Endothelial cell of umbilical vein (primary cell): ENCODE measurements around the gene MACROD2. TPM values are rescaled to one million over a fixed set of nuclear protein-coding genes. Genes with fewer than 3 reads are reported as not detected.

Experiments used
- BruUV-seq: library from RNA; stranded (reverse); fragments of 400-500 nt; replicated peaks from 2 replicates; lab custom pipeline; 2021; lab: Mats Ljungman, UMichigan
- CTCF ChIA-PET: fragments of 300-600, 350-600 bp; sonication (Branson Sonifier 250); formaldehyde crosslinking; loops from one replicate; lab custom pipeline; 2021; ENCODE audit warnings: antibody characterized with exemption, inconsistent platforms; lab: Charles Lee
- POLR2A ChIA-PET: fragments of 300-600, 350-600 bp; sonication (Branson Sonifier 250); formaldehyde crosslinking; loops from one replicate; lab custom pipeline; 2021; ENCODE audit warnings: antibody characterized with exemption, inconsistent platforms; lab: Charles Lee
- DNase-seq: peaks from one replicate; pipeline ENCODE4 v3.0.0-alpha.2; 2011; ENCODE audit warnings: low read depth, low spot score
- FAIRE-seq: peaks from 2 replicates; lab custom pipeline; 2011; peaks lifted over from hg19 to GRCh38; lab: Jason Lieb, UNC
- H2AFZ ChIP-seq: 2 replicates; pipeline ENCODE4 v1.6.0; 2012; ENCODE audit warnings: low read depth, low read length, control low read depth, inconsistent platforms
- H3K27ac ChIP-seq: 2 replicates; pipeline ENCODE4 v1.5.1; 2011; ENCODE audit warnings: low read depth, mild to moderate bottlenecking, control low read depth, low read length, moderate library complexity; ENCODE audit not compliant: insufficient read depth
- H3K27me3 ChIP-seq, 2 experiments: 2 replicates each; pipeline versions ENCODE4 v1.6.0 to v1.6.1; 2011; ENCODE audit warnings: low read length in 2 of 2, mixed read lengths in 1 of 2; ENCODE audit not compliant: control insufficient read depth in 2 of 2, insufficient read depth in 2 of 2
- H3K36me3 ChIP-seq, 2 experiments: 2 replicates in 1 of 2; 3 replicates in 1 of 2; pipeline ENCODE4 v1.5.1; 2011; ENCODE audit warnings: low read length in 2 of 2, mild to moderate bottlenecking in 1 of 2, moderate library complexity in 1 of 2; ENCODE audit not compliant: control insufficient read depth in 2 of 2, insufficient read depth in 2 of 2; ENCODE audit errors: extremely low read depth in 1 of 2
- H3K4me1 ChIP-seq: 3 replicates; pipeline ENCODE4 v1.5.1; 2011; ENCODE audit warnings: mild to moderate bottlenecking, low read length; ENCODE audit not compliant: control insufficient read depth, insufficient read depth; ENCODE audit errors: extremely low read depth
- H3K4me2 ChIP-seq: 2 replicates; pipeline ENCODE4 v1.6.1; 2011; ENCODE audit warnings: low read length, control low read depth, mixed read lengths; ENCODE audit not compliant: insufficient read depth
- H3K4me3 ChIP-seq, 3 experiments: fragments of 200-600 bp in 1 of 3; sonication (generic), shearing (Covaris generic) in 1 of 3; replicated peaks in 1 of 3; 2 replicates each; pipeline ENCODE4 v1.5.1; 2011 to 2016; ENCODE audit warnings: control low read depth in 3 of 3, low read length in 3 of 3, mild to moderate bottlenecking in 2 of 3, inconsistent platforms in 1 of 3, low read depth in 1 of 3, moderate library complexity in 1 of 3; ENCODE audit not compliant: insufficient read depth in 1 of 3
- H3K79me2 ChIP-seq: 2 replicates; pipeline ENCODE4 v1.6.0; 2012; ENCODE audit warnings: low read length, inconsistent platforms; ENCODE audit not compliant: control insufficient read depth, insufficient read depth
- H3K9ac ChIP-seq: replicated peaks from 2 replicates; pipeline ENCODE3; 2011; ENCODE audit warnings: low read length, control low read depth; ENCODE audit not compliant: insufficient read depth; ENCODE audit errors: extremely low read depth
- H3K9me1 ChIP-seq: replicated peaks from 3 replicates; pipeline ENCODE4 v1.6.0; 2011; ENCODE audit warnings: mild to moderate bottlenecking, low read length; ENCODE audit not compliant: control insufficient read depth, insufficient read depth; ENCODE audit errors: extremely low read depth
- H3K9me3 ChIP-seq: replicated peaks from 2 replicates; pipeline ENCODE4 v1.5.1; 2012; ENCODE audit warnings: low read length, inconsistent platforms; ENCODE audit not compliant: control insufficient read depth, insufficient read depth
- H4K20me1 ChIP-seq: replicated peaks from 2 replicates; pipeline ENCODE3; 2011; ENCODE audit warnings: mild to moderate bottlenecking, low read length; ENCODE audit not compliant: control insufficient read depth, insufficient read depth; ENCODE audit errors: extremely low read depth
- CTCF ChIP-seq, 2 donors: IDR thresholded peaks; 1 replicate in 1 of 2; 2 replicates in 1 of 2; pipeline ENCODE4 v1.5.1; 2011; ENCODE audit warnings: low read length in 2 of 2, mild to moderate bottlenecking in 2 of 2, moderate library complexity in 2 of 2, control low read depth in 1 of 2, inconsistent platforms in 1 of 2, low read depth in 1 of 2; ENCODE audit not compliant: insufficient read depth in 1 of 2; ENCODE audit errors: extremely low read depth in 1 of 2
- EZH2 ChIP-seq: IDR thresholded peaks from 2 replicates; pipeline ENCODE4 v1.6.1; 2012; ENCODE audit warnings: borderline replicate concordance, low read depth, mild to moderate bottlenecking, moderate library complexity, low read length, inconsistent platforms; ENCODE audit not compliant: severe bottlenecking
- FOS ChIP-seq: IDR thresholded peaks from 2 replicates; pipeline ENCODE4 v1.6.1; 2011; ENCODE audit warnings: mild to moderate bottlenecking, low read length, moderate library complexity, borderline replicate concordance; ENCODE audit not compliant: insufficient read depth
- GATA2 ChIP-seq: IDR thresholded peaks from 2 replicates; pipeline ENCODE4 v1.7.0; 2011; ENCODE audit warnings: low read depth, mild to moderate bottlenecking, moderate library complexity, mixed read lengths, low read length; ENCODE audit not compliant: insufficient read length, insufficient read depth
- JUN ChIP-seq: IDR thresholded peaks from 2 replicates; pipeline ENCODE4 v1.6.1; 2011; ENCODE audit warnings: borderline replicate concordance, low read depth; ENCODE audit not compliant: insufficient read length, insufficient read depth
- MAX ChIP-seq: IDR thresholded peaks from 2 replicates; pipeline ENCODE4 v1.6.1; 2011; ENCODE audit not compliant: insufficient read depth, insufficient read length
- MYC ChIP-seq: IDR thresholded peaks from one replicate; pipeline ENCODE4 v1.6.1; 2011; ENCODE audit warnings: mild to moderate bottlenecking, low read depth, low read length
- POLR2A ChIP-seq: IDR thresholded peaks from 2 replicates; pipeline ENCODE4 v1.6.1; 2012; ENCODE audit warnings: low read depth, mild to moderate bottlenecking, control low read depth, low read length
- POLR2AphosphoS5 ChIP-seq: IDR thresholded peaks from 2 replicates; pipeline ENCODE4 v1.6.1; 2012; ENCODE audit warnings: low read depth, mild to moderate bottlenecking, control low read depth, low read length, moderate library complexity; ENCODE audit not compliant: insufficient read depth
- dilution Hi-C: fragments of 300-500 bp; cut with MboI; formaldehyde crosslinking; loops from one replicate; pipeline ENCODE4 v1.15.0; 2019; ENCODE audit warnings: low sequenced_read_pairs; ENCODE audit not compliant: extremely low pct_ligation_motif_present
- intact Hi-C: fragments of 100-400 bp; cut with micrococcal nuclease; formaldehyde crosslinking; loops from one replicate; pipeline ENCODE4 v1.10.0; 2022
- polyA plus RNA-seq, 4 experiments: library from polyadenylated mRNA; depleted of rRNA in 3 of 4; stranded (reverse) in 3 of 4; unstranded in 1 of 4; fragments of >200 nt; gene quantifications; 2 replicates each; pipeline versions ENCODE4 v1.2.1 to v1.2.3, GENCODE V29; 2011 to 2012; ENCODE audit warnings: missing spikeins in 1 of 4
- total RNA-seq: library from RNA; stranded (reverse); gene quantifications from 2 replicates; pipeline ENCODE4 v1.2.3, GENCODE V29; 2021

Gene MACROD2
- total and polyA plus RNA-seq, 2 donors (not counting 3 experiments of a cell fraction or from before 2014, with no cell fraction given): 0.11 to 0.73 TPM

- dilution Hi-C loops: no loop called here
- Histone ChIP-seq H3K36me3 (no peaks in the 10 kb centered on the region), H2AFZ (no peak overlapping the region), H3K4me1 (no peaks in the 10 kb centered on the region), H3K27me3 (no peaks in the 10 kb centered on the region), H3K79me2 (no peaks in the 10 kb centered on the region), H3K4me2 (no peak overlapping the region), H3K9me3 (peaks cover 6% of the 10 kb centered on the region), H4K20me1 (no peaks in the 10 kb centered on the region), H3K9ac (no peak overlapping the region), H3K4me3 (no peak overlapping the region), H3K27ac (no peak overlapping the region), H3K9me1 (no peaks in the 10 kb centered on the region)
- ChIA-PET CTCF (no interaction called here), POLR2A (no interaction called here)
- DNase-seq (no peak), FAIRE-seq (no peak)
- intact Hi-C loops: no loop called here
- TF ChIP-seq CTCF (IDR thresholded peaks at IDR 0.05; ENCODE audit: extremely low read depth in 1 of 2, insufficient read depth in 1 of 2, low read depth in 1 of 2, low read length in 2 of 2) (no peak), FOS (no peak), MYC (no peak), EZH2 (no peak), GATA2 (no peak), MAX (no peak), POLR2A (no peak), POLR2AphosphoS5 (no peak), JUN (no peak)
- BruUV-seq: no TSS peak
Measured at GRCh38 chr20:16098890-16099639, 2103.7 kb downstream of the MACROD2 start.
